ENCODE results near the gene OXT.
A peak's percentile ranks its signal among the peaks of the same experiment; 100 is the strongest.
"Not testable (repeated sequence)": the region's sequence is repeated elsewhere in the genome, so short reads cannot be mapped to it uniquely, and the experiment has no call there.

OXT gene

GRCh38 chr20:3071610-3072529, at the start of gene OXT:
Gene OXT (plus strand): TSS chr20:3071620. CDS start chr20:3071656, 36 bp downstream.
- FAIRE-seq: no peak

GRCh38 chr20:3021777-3022176, 49.6 kb upstream of the OXT start:
- DNase-seq (ENCODE audit: extremely low spot score, insufficient read length, low read depth) (no peak), FAIRE-seq (no peak)

More at GRCh38 chr20:3071610-3072529, at the start of gene OXT:
- DNase-seq (ENCODE audit: extremely low spot score, insufficient read length, low read depth): no peak

- DNase-seq (ENCODE audit: extremely low spot score, insufficient read length, low read depth); FAIRE-seq: not testable (repeated sequence)
These were observed 48.6 kb upstream of the OXT start for GRCh38 chr20:3022559-3023490.

- no peak for FAIRE-seq
- DNase-seq (ENCODE audit: extremely low spot score, insufficient read length, low read depth): no peak
These were observed 43.4 kb upstream of the OXT start for GRCh38 chr20:3027987-3028386.

- no peak for DNase-seq (ENCODE audit: extremely low spot score, insufficient read length, low read depth)
- FAIRE-seq: no peak
These were observed 39.8 kb upstream of the OXT start for GRCh38 chr20:3031524-3032147.

GRCh38 chr20:3032624-3033023, 38.8 kb upstream of the OXT start:
- no peak for FAIRE-seq
- no peak for DNase-seq (ENCODE audit: extremely low spot score, insufficient read length, low read depth)

GRCh38 chr20:3037654-3038053, 33.8 kb upstream of the OXT start:
- DNase-seq (ENCODE audit: extremely low spot score, insufficient read length, low read depth) (no peak), FAIRE-seq (no peak)

GRCh38 chr20:3038454-3038853, 33.0 kb upstream of the OXT start:
- DNase-seq (ENCODE audit: extremely low spot score, insufficient read length, low read depth) (no peak), FAIRE-seq (no peak)

- FAIRE-seq: no peak
These were observed 32.0 kb upstream of the OXT start for GRCh38 chr20:3039426-3039825.

GRCh38 chr20:3040086-3040485, 31.3 kb upstream of the OXT start:
- FAIRE-seq (no peak), DNase-seq (ENCODE audit: extremely low spot score, insufficient read length, low read depth) (no peak)

More at GRCh38 chr20:3039426-3039825, 32.0 kb upstream of the OXT start:
- no peak for DNase-seq (ENCODE audit: extremely low spot score, insufficient read length, low read depth)

GRCh38 chr20:3041854-3042409, 29.5 kb upstream of the OXT start:
- DNase-seq (ENCODE audit: extremely low spot score, insufficient read length, low read depth) (no peak), FAIRE-seq (no peak)

- no peak for DNase-seq (ENCODE audit: extremely low spot score, insufficient read length, low read depth)
- FAIRE-seq: no peak
These were observed 28.8 kb upstream of the OXT start for GRCh38 chr20:3042625-3043024.

GRCh38 chr20:3043322-3043721, 28.1 kb upstream of the OXT start, which contains the start of gene GNRH2:
Gene GNRH2 (plus strand): TSS chr20:3043622. CDS start chr20:3044415, 793 bp downstream.
- FAIRE-seq: no peak

GRCh38 chr20:3044336-3044965, 27.0 kb upstream of the OXT start:
- DNase-seq (ENCODE audit: extremely low spot score, insufficient read length, low read depth): no peak
- FAIRE-seq: no peak

More at GRCh38 chr20:3043322-3043721, 28.1 kb upstream of the OXT start, which contains the start of gene GNRH2:
- no peak for DNase-seq (ENCODE audit: extremely low spot score, insufficient read length, low read depth)

- DNase-seq (ENCODE audit: extremely low spot score, insufficient read length, low read depth): peak; percentile 64
- no peak for FAIRE-seq
These were observed 26.2 kb upstream of the OXT start for GRCh38 chr20:3045042-3045815.

GRCh38 chr20:3045816-3046676, 25.4 kb upstream of the OXT start, which contains the start of gene MRPS26:
Gene MRPS26 (plus strand): TSS chr20:3046052. CDS start chr20:3046069, 17 bp downstream.
- peak; percentile 91 for DNase-seq (ENCODE audit: extremely low spot score, insufficient read length, low read depth)
- peak; percentile 95 for FAIRE-seq

- DNase-seq (ENCODE audit: extremely low spot score, insufficient read length, low read depth): no peak
- FAIRE-seq: peak; percentile 12
These were observed 24.6 kb upstream of the OXT start for GRCh38 chr20:3046677-3047462.

Measured in GM18507 (cell line).